Kidney glomerular epithelial cell (primary cell): Measurements from ENCODE around the gene PTPRN2.

Experiments used
- DNase-seq: peaks from one replicate; lab custom pipeline; 2025; lab: John Stamatoyannopoulos, UW

Gene PTPRN2

GRCh38 chr7:157832006-157832405 is 755.6 kb downstream of the PTPRN2 start:
- DNase-seq = no peak

GRCh38 chr7:157831143-157831905 is 756.3 kb downstream of the PTPRN2 start:
- DNase-seq = no peak

GRCh38 chr7:157830331-157830730 is 757.3 kb downstream of the PTPRN2 start:
- no peak for DNase-seq

- no peak for DNase-seq
These were observed 758.1 kb downstream of the PTPRN2 start for GRCh38 chr7:157829491-157829890.

- DNase-seq = no peak
These were observed 758.7 kb downstream of the PTPRN2 start for GRCh38 chr7:157828881-157829280.

- DNase-seq = no peak
These were observed 759.4 kb downstream of the PTPRN2 start for GRCh38 chr7:157828190-157828589.

GRCh38 chr7:157827863-157828160 is 759.8 kb downstream of the PTPRN2 start:
- DNase-seq = no peak

GRCh38 chr7:157827045-157827862 is 760.4 kb downstream of the PTPRN2 start:
- no peak for DNase-seq

- DNase-seq = no peak
These were observed 761.1 kb downstream of the PTPRN2 start for GRCh38 chr7:157826566-157826965.

- DNase-seq = no peak
These were observed 762.3 kb downstream of the PTPRN2 start for GRCh38 chr7:157825325-157825724.

- no peak for DNase-seq
These were observed 762.9 kb downstream of the PTPRN2 start for GRCh38 chr7:157824819-157825121.

- DNase-seq = no peak
These were observed 763.4 kb downstream of the PTPRN2 start for GRCh38 chr7:157824011-157824818.

GRCh38 chr7:157822688-157823031 is 765.0 kb downstream of the PTPRN2 start:
- no peak for DNase-seq

GRCh38 chr7:157821959-157822687 is 765.5 kb downstream of the PTPRN2 start:
- no peak for DNase-seq

- no peak for DNase-seq
These were observed 766.8 kb downstream of the PTPRN2 start for GRCh38 chr7:157820796-157821195.

- DNase-seq = no peak
These were observed 768.2 kb downstream of the PTPRN2 start for GRCh38 chr7:157819455-157819807.

- no peak for DNase-seq
These were observed 768.7 kb downstream of the PTPRN2 start for GRCh38 chr7:157818701-157819454.

GRCh38 chr7:157817944-157818700 is 769.5 kb downstream of the PTPRN2 start:
- DNase-seq = no peak

GRCh38 chr7:157817433-157817832 is 770.2 kb downstream of the PTPRN2 start:
- DNase-seq = no peak

GRCh38 chr7:157816526-157817250 is 770.9 kb downstream of the PTPRN2 start:
- DNase-seq = no peak
